NB4 (cell line): ENCODE results near the gene HINT1.

Experiments
- CTCF ChIP-seq: IDR thresholded peaks from one replicate; pipeline ENCODE4 v1.5.1; 2012; ENCODE audit warnings: low read depth, low read length
- POLR2A ChIP-seq: IDR thresholded peaks from 2 replicates; pipeline ENCODE4 v1.6.1; 2011; ENCODE audit warnings: mild to moderate bottlenecking; ENCODE audit not compliant: insufficient read length; ENCODE audit errors: extremely low read depth

DNA sequence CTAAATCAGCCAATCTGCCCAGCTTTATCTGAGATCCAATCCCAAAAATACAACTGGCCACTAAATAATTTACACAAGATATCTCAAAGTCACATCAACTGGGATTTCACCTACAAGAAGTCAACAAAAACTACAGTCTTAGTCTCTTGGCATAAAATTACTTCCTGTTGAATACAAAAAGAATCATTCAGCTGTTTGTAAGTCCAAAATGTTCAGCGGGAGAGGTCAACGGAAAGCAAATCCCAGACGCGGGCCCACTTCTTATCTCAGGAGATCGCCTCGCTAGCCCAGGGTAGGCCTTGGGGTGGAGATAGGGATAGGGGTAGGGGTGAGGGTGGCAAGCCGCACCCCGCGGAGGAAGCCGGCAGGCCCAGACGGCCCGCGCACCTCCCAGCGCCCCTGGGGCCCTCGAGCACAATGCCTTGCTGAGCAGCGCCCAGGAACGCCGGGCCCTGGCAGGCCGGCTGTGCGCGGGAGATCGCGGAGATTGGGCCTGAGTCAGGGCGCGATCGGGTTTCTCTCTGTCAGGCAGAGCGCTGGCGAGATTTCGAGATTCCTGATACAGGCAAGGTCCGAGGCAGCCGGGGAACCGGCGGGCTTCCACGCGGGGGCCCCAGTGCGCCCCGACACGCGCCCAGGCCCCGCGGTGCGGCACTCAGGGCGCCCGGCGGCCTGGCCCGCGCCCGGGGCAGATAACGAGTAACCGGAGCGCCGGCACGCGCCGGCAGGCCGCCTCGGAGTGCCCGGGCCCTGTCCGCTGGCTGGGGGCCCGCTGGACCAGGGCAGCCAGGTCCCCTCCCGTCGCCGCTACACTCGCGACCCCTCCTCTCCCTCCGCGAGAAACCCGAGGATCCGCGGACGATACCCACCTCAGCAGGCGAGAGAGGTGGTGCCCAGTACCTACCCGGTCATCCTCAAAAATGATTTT lies 601 bp downstream of the HINT1 start:
- no peak for TF ChIP-seq POLR2A
- TF ChIP-seq CTCF: peak; percentile 14
